ENCODE results near the gene PCAT6.
"Not testable (repeated sequence)": the region's sequence is repeated elsewhere in the genome, so short reads cannot be mapped to it uniquely, and the experiment has no call there.

DNA sequence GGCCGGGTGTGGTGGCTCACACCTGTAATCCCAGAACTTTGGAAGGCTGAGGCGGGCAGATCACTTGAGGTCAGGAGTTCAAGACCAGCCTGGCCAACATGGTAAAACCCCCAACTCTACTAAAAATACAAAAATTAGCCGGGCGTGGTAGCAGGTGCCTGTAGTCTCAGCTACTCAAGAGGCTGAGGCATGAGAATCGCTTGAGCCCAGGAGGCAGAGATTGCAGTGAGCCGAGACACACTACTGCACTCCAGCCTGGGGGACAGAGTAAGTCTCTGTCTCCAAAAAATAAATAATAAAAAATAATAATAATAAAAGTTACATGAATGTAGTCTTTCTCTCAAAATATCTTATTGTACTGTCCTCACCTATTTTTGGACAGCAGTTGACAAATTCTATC is 15.8 kb upstream of the PCAT6 start:
- not testable (repeated sequence) for TF ChIP-seq POLR2A, EP300, POLR2AphosphoS5 (IDR thresholded peaks at IDR 0.05)
- TF ChIP-seq, protein P1, sequence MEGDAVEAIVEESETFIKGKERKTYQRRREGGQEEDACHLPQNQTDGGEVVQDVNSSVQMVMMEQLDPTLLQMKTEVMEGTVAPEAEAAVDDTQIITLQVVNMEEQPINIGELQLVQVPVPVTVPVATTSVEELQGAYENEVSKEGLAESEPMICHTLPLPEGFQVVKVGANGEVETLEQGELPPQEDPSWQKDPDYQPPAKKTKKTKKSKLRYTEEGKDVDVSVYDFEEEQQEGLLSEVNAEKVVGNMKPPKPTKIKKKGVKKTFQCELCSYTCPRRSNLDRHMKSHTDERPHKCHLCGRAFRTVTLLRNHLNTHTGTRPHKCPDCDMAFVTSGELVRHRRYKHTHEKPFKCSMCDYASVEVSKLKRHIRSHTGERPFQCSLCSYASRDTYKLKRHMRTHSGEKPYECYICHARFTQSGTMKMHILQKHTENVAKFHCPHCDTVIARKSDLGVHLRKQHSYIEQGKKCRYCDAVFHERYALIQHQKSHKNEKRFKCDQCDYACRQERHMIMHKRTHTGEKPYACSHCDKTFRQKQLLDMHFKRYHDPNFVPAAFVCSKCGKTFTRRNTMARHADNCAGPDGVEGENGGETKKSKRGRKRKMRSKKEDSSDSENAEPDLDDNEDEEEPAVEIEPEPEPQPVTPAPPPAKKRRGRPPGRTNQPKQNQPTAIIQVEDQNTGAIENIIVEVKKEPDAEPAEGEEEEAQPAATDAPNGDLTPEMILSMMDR (IDR thresholded peaks at IDR 0.05): not testable (repeated sequence)

All from suprapubic skin (tissue), 4 donors.